ENCODE results near the gene RERE.

Gene RERE

GRCh38 chr1:8746554-8746953, 70.9 kb downstream of the RERE start:
- Histone ChIP-seq H3K4me1 (ENCODE audit: insufficient read depth, low read length) (peaks cover 22% of the 10 kb centered on the region), H4K20me1 (ENCODE audit: insufficient read depth, low read length) (no peaks in the 10 kb centered on the region), H2AFZ (ENCODE audit: low read depth, low read length) (no peak overlapping the region), H3K36me3 (ENCODE audit: insufficient read depth, low read length) (no peaks in the 10 kb centered on the region), H3K4me2 (ENCODE audit: insufficient read depth, low read length) (no peak overlapping the region), H3K27me3 (ENCODE audit: insufficient read depth, low read length, poor library complexity) (no peaks in the 10 kb centered on the region), H3K9me3 (ENCODE audit: insufficient read depth, low read length, severe bottlenecking) (no peaks in the 10 kb centered on the region), H3K79me2 (ENCODE audit: insufficient read depth, low read length) (peaks cover 20% of the 10 kb centered on the region), H3K4me3 (ENCODE audit: low read depth in 1 of 2, low read length in 2 of 2) (no peak overlapping the region), H3K9ac (ENCODE audit: low read depth, low read length) (no peak overlapping the region), H3K27ac (ENCODE audit: low read length) (no peak overlapping the region; the same call in 1 of the 2 replicates)
- peak; percentile 91 for ATAC-seq (ENCODE audit: insufficient read depth, low read depth)
- TF ChIP-seq, protein P1, sequence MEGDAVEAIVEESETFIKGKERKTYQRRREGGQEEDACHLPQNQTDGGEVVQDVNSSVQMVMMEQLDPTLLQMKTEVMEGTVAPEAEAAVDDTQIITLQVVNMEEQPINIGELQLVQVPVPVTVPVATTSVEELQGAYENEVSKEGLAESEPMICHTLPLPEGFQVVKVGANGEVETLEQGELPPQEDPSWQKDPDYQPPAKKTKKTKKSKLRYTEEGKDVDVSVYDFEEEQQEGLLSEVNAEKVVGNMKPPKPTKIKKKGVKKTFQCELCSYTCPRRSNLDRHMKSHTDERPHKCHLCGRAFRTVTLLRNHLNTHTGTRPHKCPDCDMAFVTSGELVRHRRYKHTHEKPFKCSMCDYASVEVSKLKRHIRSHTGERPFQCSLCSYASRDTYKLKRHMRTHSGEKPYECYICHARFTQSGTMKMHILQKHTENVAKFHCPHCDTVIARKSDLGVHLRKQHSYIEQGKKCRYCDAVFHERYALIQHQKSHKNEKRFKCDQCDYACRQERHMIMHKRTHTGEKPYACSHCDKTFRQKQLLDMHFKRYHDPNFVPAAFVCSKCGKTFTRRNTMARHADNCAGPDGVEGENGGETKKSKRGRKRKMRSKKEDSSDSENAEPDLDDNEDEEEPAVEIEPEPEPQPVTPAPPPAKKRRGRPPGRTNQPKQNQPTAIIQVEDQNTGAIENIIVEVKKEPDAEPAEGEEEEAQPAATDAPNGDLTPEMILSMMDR (IDR thresholded peaks at IDR 0.05; ENCODE audit: borderline replicate concordance, extremely low read depth, low read length, poor library complexity, severe bottlenecking), result no peak
- TF ChIP-seq EZH2 (IDR thresholded peaks at IDR 0.05; ENCODE audit: borderline replicate concordance, low read depth, low read length, severe bottlenecking), result no peak
- DNase-seq, result peak; percentile 63

GRCh38 chr1:8745749-8746390, 71.6 kb downstream of the RERE start:
- H2AFZ ChIP-seq (ENCODE audit: low read depth, low read length), result no peak overlapping the region
- H3K4me3 ChIP-seq (ENCODE audit: low read depth in 1 of 2, low read length in 2 of 2), result no peak overlapping the region
- ATAC-seq (ENCODE audit: insufficient read depth, low read depth) (0 out of 3 replicates have a peak, but pooled peaks have one; percentile 28), DNase-seq (no peak)
- no peaks in the 10 kb centered on the region for H3K27me3 ChIP-seq (ENCODE audit: insufficient read depth, low read length, poor library complexity)
- no peak overlapping the region; the same call in 1 of the 2 replicates for H3K9ac ChIP-seq (ENCODE audit: low read depth, low read length)
- H3K4me1 ChIP-seq (ENCODE audit: insufficient read depth, low read length), result peaks cover 22% of the 10 kb centered on the region
- peaks cover 20% of the 10 kb centered on the region for H3K79me2 ChIP-seq (ENCODE audit: insufficient read depth, low read length)
- H4K20me1 ChIP-seq (ENCODE audit: insufficient read depth, low read length), result no peaks in the 10 kb centered on the region
- H3K4me2 ChIP-seq (ENCODE audit: insufficient read depth, low read length), result no peak overlapping the region
- peak overlapping the region; percentile 66; the same call in 1 of the 2 replicates for H3K27ac ChIP-seq (ENCODE audit: low read length)
- TF ChIP-seq, protein P1 (IDR thresholded peaks at IDR 0.05; ENCODE audit: borderline replicate concordance, extremely low read depth, low read length, poor library complexity, severe bottlenecking), result no peak
- no peak for TF ChIP-seq EZH2 (IDR thresholded peaks at IDR 0.05; ENCODE audit: borderline replicate concordance, low read depth, low read length, severe bottlenecking)
- no peaks in the 10 kb centered on the region for H3K36me3 ChIP-seq (ENCODE audit: insufficient read depth, low read length)
- no peaks in the 10 kb centered on the region for H3K9me3 ChIP-seq (ENCODE audit: insufficient read depth, low read length, severe bottlenecking)

DNA sequence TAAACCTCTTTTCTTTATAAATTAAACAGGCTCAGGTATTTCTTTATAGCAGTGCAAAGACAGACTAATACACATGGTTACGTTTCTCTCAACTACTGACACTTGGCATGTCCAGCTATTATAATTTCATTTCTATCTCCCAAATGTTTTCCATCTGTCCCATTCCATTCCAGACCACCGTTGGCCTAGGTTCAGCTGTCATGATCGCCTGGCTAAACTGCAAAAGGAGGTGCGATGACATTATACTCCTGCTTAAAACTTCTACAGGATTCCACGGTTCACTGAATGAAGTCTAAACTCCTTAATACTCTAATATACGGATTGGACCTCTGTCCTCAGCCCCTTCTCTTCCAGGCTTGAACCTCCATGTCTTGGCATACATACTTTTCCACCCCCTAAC, 72.1 kb downstream of the RERE start:
- Histone ChIP-seq H3K9ac (ENCODE audit: low read depth, low read length) (no peak overlapping the region), H3K27me3 (ENCODE audit: insufficient read depth, low read length, poor library complexity) (no peaks in the 10 kb centered on the region), H3K36me3 (ENCODE audit: insufficient read depth, low read length) (no peaks in the 10 kb centered on the region), H3K4me2 (ENCODE audit: insufficient read depth, low read length) (no peak overlapping the region), H3K4me3 (ENCODE audit: low read depth in 1 of 2, low read length in 2 of 2) (no peak overlapping the region), H3K4me1 (ENCODE audit: insufficient read depth, low read length) (peaks cover 22% of the 10 kb centered on the region), H4K20me1 (ENCODE audit: insufficient read depth, low read length) (no peaks in the 10 kb centered on the region), H3K79me2 (ENCODE audit: insufficient read depth, low read length) (peaks cover 20% of the 10 kb centered on the region), H2AFZ (ENCODE audit: low read depth, low read length) (no peak overlapping the region), H3K27ac (ENCODE audit: low read length) (peak overlapping the region; percentile 66; the same call in 1 of the 2 replicates), H3K9me3 (ENCODE audit: insufficient read depth, low read length, severe bottlenecking) (no peaks in the 10 kb centered on the region)
- no peak for TF ChIP-seq EZH2 (IDR thresholded peaks at IDR 0.05; ENCODE audit: borderline replicate concordance, low read depth, low read length, severe bottlenecking)
- TF ChIP-seq, protein P1 (IDR thresholded peaks at IDR 0.05; ENCODE audit: borderline replicate concordance, extremely low read depth, low read length, poor library complexity, severe bottlenecking), result no peak
- ATAC-seq (ENCODE audit: insufficient read depth, low read depth) (no peak), DNase-seq (no peak)
